ENCODE data around the gene UXS1.

Gene UXS1

DNA sequence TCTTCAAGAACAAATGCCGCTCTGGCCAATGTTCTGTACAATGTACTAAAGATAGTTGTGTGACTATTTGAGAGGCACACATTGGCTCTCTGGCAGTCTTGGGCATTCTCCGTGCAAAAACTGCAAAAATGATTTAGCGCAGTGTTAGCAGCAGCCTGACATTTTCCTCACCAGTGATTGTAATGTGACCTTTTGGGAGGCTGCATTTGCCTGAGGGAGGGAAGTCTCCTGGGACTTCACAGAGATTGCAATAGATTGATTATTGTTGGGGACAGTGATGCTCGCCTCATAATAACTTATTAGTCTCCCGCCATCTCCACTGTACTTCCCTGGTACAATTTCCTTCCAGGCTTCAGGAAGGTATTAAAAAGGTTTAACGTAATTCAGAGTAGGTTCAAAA, 149.2 kb downstream of the UXS1 start:
- DNase-seq (ENCODE audit: low read depth), result no peak

DNA sequence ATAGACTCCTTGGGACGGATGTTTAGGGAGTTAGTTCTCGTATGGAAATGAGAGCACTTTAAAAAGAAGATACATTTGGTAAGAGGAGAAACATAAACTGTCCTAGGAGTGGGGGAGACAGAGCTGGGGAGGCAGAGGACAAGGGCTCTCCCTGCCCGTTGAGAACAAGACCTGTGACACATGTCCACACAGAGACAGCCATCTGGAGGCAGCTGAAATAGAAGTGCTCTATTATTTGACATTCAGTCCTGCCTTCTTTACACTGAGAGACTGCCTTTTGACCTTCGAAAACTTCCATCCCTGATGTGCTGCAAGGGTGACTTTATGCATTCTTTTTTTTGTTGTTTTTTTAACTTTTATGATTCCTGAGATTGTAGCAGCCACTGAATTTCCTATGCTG, 150.1 kb downstream of the UXS1 start:
- DNase-seq (ENCODE audit: low read depth), result no peak
